HepG2 (cell line): ENCODE data around the gene SHF. TPM values are rescaled to one million over a fixed set of nuclear protein-coding genes. Genes with fewer than 3 reads are reported as not detected.

Experiments used
- DR1 ChIP-seq: sonication (generic); formaldehyde crosslinking; IDR thresholded peaks from 2 replicates; pipeline ENCODE4 v1.8.0; 2021; ENCODE audit warnings: mild to moderate bottlenecking, missing genetic modification reagents, inconsistent platforms
- ERF ChIP-seq: IDR thresholded peaks from 2 replicates; pipeline ENCODE4 v1.6.1; 2018; ENCODE audit warnings: missing biosample characterization, missing genetic modification reagents
- HCFC1 ChIP-seq: fragments of 150-350 bp; IDR thresholded peaks from 2 replicates; pipeline ENCODE4 v1.6.1; 2014; ENCODE audit warnings: low read depth, low read length
- KDM5A ChIP-seq: fragments of 200-600 bp; sonication (generic); IDR thresholded peaks from 2 replicates; pipeline ENCODE4 v1.7.0; 2018; ENCODE audit warnings: antibody characterized with exemption, mild to moderate bottlenecking, low read length, borderline replicate concordance
- MEIS1 ChIP-seq: sonication (generic); formaldehyde crosslinking; IDR thresholded peaks from 2 replicates; pipeline ENCODE4 v1.9.0; 2021; ENCODE audit warnings: mild to moderate bottlenecking, missing genetic modification reagents, moderate library complexity, borderline replicate concordance
- NKX3-1 ChIP-seq: sonication (generic); formaldehyde crosslinking; IDR thresholded peaks from 2 replicates; pipeline ENCODE4 v1.5.0; 2020; ENCODE audit warnings: missing genetic modification reagents
- SIX1 ChIP-seq: sonication (generic); formaldehyde crosslinking; IDR thresholded peaks from 2 replicates; pipeline ENCODE4 v1.4.0; 2020; ENCODE audit warnings: missing genetic modification reagents, borderline replicate concordance
- TSC22D2 ChIP-seq: sonication (generic); formaldehyde crosslinking; IDR thresholded peaks from 2 replicates; pipeline ENCODE4 v1.5.1; 2020; ENCODE audit warnings: missing genetic modification reagents, mild to moderate bottlenecking, borderline replicate concordance
- ZBED4 ChIP-seq: sonication (generic); formaldehyde crosslinking; IDR thresholded peaks from 2 replicates; pipeline ENCODE4 v1.4.0; 2020; ENCODE audit warnings: missing genetic modification reagents, borderline replicate concordance
- ZC3H4 ChIP-seq: sonication (generic); formaldehyde crosslinking; IDR thresholded peaks from 2 replicates; pipeline ENCODE4 v1.4.0; 2020; ENCODE audit warnings: missing genetic modification reagents, borderline replicate concordance
- ZFP82 ChIP-seq: sonication (generic); formaldehyde crosslinking; IDR thresholded peaks from 2 replicates; pipeline ENCODE4 v1.5.1; 2020; ENCODE audit warnings: mild to moderate bottlenecking, missing genetic modification reagents, borderline replicate concordance
- ZNF646 ChIP-seq: sonication (generic); formaldehyde crosslinking; IDR thresholded peaks from 2 replicates; pipeline ENCODE4 v1.9.0; 2021; ENCODE audit warnings: mild to moderate bottlenecking, missing genetic modification reagents
- ZNF709 ChIP-seq: sonication (generic); formaldehyde crosslinking; IDR thresholded peaks from 2 replicates; pipeline ENCODE4 v1.5.0; 2020; ENCODE audit warnings: mild to moderate bottlenecking, missing genetic modification reagents
- polyA plus RNA-seq, 8 experiments: library from polyadenylated mRNA; depleted of rRNA in 3 of 8; stranded (reverse) in 7 of 8; unstranded in 1 of 8; fragments of >200 nt; fragmentation: Illumina TruSeq in 4 of 8; extraction: Trizol in 4 of 8; gene quantifications; 2 replicates each; pipeline versions ENCODE4 v1.2.1 to v1.2.3, GENCODE V29; 2011 to 2016; ENCODE audit warnings: low read depth in 4 of 8, missing spikeins in 1 of 8, mixed read lengths in 1 of 8; ENCODE audit not compliant: insufficient read depth in 1 of 8
- total RNA-seq, 5 experiments: library from RNA; depleted of rRNA; stranded (reverse); fragments of >200 nt; fragmentation: Illumina TruSeq; extraction: Trizol; gene quantifications; 2 replicates each; pipeline ENCODE4 v1.2.3, GENCODE V29; 2016; ENCODE audit warnings: low read depth in 1 of 5

The SHF gene
- total and polyA plus RNA-seq, 2 of the 13 experiments (the other 11 are each of a cell fraction or from before 2014, with no cell fraction given) = 20.9 to 25.5 TPM

GRCh38 chr15:45200001-45200798, 12.4 kb upstream of the SHF start (continued):
- TF ChIP-seq ZNF646 (CRISPR knock-in tag) (peak; percentile 87), SIX1 (peak; percentile 77), DR1 (no peak), HCFC1 (no peak), ZC3H4 (CRISPR knock-in tag) (no peak; the same call in 1 of the 2 replicates), NKX3-1 (no peak), ZFP82 (CRISPR knock-in tag) (peak; percentile 22; the same call in 1 of the 2 replicates), MEIS1 (CRISPR knock-in tag) (peak; percentile 68), ZBED4 (peak; percentile 26; the same call in 1 of the 2 replicates), TSC22D2 (CRISPR knock-in tag) (no peak), ZNF709 (CRISPR knock-in tag) (peak; percentile 48), KDM5A (peak; percentile 21; the same call in 1 of the 2 replicates), ERF (CRISPR knock-in tag) (no peak; the same call in 1 of the 2 replicates)
